ENCODE data around the gene CMIP. TPM values are rescaled to one million over a fixed set of nuclear protein-coding genes. Genes with fewer than 3 reads are reported as not detected.

The CMIP gene
- total RNA-seq, 1 experiment from 2014 or later: 4.1 TPM

- no peak for DNase-seq (ENCODE audit: low spot score)
Measured at GRCh38 chr16:81586977-81587625, 142.5 kb downstream of the CMIP start.

GRCh38 chr16:81587626-81588160 lies 143.1 kb downstream of the CMIP start:
- DNase-seq (ENCODE audit: low spot score): no peak

GRCh38 chr16:81588326-81589081 lies 143.9 kb downstream of the CMIP start:
- no peak for DNase-seq (ENCODE audit: low spot score)

GRCh38 chr16:81589975-81590650 lies 145.5 kb downstream of the CMIP start:
- DNase-seq (ENCODE audit: low spot score): no peak

GRCh38 chr16:81590714-81591544 lies 146.3 kb downstream of the CMIP start:
- no peak for DNase-seq (ENCODE audit: low spot score)

- no peak for DNase-seq (ENCODE audit: low spot score)
Measured at GRCh38 chr16:81591545-81591870, 146.9 kb downstream of the CMIP start.

- DNase-seq (ENCODE audit: low spot score): no peak
Measured at GRCh38 chr16:81592353-81592866, 147.8 kb downstream of the CMIP start.

GRCh38 chr16:81593481-81593880 lies 148.9 kb downstream of the CMIP start:
- no peak for DNase-seq (ENCODE audit: low spot score)

- DNase-seq (ENCODE audit: low spot score): no peak
Measured at GRCh38 chr16:81595629-81596292, 151.2 kb downstream of the CMIP start.

- no peak for DNase-seq (ENCODE audit: low spot score)
Measured at GRCh38 chr16:81597079-81597658, 152.6 kb downstream of the CMIP start.

GRCh38 chr16:81598083-81598482 lies 153.5 kb downstream of the CMIP start:
- no peak for DNase-seq (ENCODE audit: low spot score)

- DNase-seq (ENCODE audit: low spot score): no peak
Measured at GRCh38 chr16:81599034-81599744, 154.6 kb downstream of the CMIP start.

GRCh38 chr16:81600275-81600674 lies 155.7 kb downstream of the CMIP start:
- DNase-seq (ENCODE audit: low spot score): peak; percentile 87

GRCh38 chr16:81601008-81601428 lies 156.4 kb downstream of the CMIP start:
- peak; percentile 42 for DNase-seq (ENCODE audit: low spot score)

- no peak for DNase-seq (ENCODE audit: low spot score)
Measured at GRCh38 chr16:81601601-81602255, 157.1 kb downstream of the CMIP start.

- no peak for DNase-seq (ENCODE audit: low spot score)
Measured at GRCh38 chr16:81602256-81602776, 157.7 kb downstream of the CMIP start.

- DNase-seq (ENCODE audit: low spot score): no peak
Measured at GRCh38 chr16:81602792-81603191, 158.2 kb downstream of the CMIP start.

GRCh38 chr16:81604960-81605383 lies 160.4 kb downstream of the CMIP start:
- DNase-seq (ENCODE audit: low spot score): no peak

- no peak for DNase-seq (ENCODE audit: low spot score)
Measured at GRCh38 chr16:81606039-81606438, 161.4 kb downstream of the CMIP start.

All from H4 (cell line).